ENCODE data around the gene MYH13. TPM values are rescaled to one million over a fixed set of nuclear protein-coding genes. Genes with fewer than 3 reads are reported as not detected.
"Not testable (repeated sequence)": the region's sequence is repeated elsewhere in the genome, so short reads cannot be mapped to it uniquely, and the experiment has no call there.

MYH13 gene
- total RNA-seq, 1 experiment from 2014 or later, result not detected

DNA sequence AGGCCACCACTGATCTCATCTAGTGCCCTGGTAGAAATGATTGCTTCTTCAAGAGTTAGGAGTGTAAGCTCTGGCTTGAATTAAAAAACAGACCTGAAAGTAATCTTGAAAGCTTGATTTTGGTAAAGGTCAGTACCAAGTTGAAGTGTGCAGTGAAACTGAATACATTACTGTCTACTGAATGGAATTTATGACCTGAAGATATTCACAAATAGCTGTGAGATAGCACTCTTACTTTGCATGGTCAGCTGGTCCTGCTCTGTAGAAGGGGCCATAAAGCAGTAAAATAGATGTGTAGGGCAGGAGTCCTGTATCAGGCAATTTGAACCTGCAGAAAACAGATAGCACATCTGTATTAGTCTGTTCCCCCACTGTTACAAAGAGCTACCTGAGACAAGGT lies 78.6 kb downstream of the MYH13 start (continued):
- no peak for TF ChIP-seq ZNF396 (CRISPR knock-in tag; IDR thresholded peaks at IDR 0.05; ENCODE audit: borderline replicate concordance)
- no peak for TF ChIP-seq GABPB1 (CRISPR knock-in tag; IDR thresholded peaks at IDR 0.05)
- TF ChIP-seq, protein P1, sequence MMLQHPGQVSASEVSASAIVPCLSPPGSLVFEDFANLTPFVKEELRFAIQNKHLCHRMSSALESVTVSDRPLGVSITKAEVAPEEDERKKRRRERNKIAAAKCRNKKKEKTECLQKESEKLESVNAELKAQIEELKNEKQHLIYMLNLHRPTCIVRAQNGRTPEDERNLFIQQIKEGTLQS (CRISPR knock-in tag; conservative IDR thresholded peaks at IDR 0.05), result no peak
- no peak for TF ChIP-seq CREB1 (CRISPR knock-in tag; IDR thresholded peaks at IDR 0.05)

DNA sequence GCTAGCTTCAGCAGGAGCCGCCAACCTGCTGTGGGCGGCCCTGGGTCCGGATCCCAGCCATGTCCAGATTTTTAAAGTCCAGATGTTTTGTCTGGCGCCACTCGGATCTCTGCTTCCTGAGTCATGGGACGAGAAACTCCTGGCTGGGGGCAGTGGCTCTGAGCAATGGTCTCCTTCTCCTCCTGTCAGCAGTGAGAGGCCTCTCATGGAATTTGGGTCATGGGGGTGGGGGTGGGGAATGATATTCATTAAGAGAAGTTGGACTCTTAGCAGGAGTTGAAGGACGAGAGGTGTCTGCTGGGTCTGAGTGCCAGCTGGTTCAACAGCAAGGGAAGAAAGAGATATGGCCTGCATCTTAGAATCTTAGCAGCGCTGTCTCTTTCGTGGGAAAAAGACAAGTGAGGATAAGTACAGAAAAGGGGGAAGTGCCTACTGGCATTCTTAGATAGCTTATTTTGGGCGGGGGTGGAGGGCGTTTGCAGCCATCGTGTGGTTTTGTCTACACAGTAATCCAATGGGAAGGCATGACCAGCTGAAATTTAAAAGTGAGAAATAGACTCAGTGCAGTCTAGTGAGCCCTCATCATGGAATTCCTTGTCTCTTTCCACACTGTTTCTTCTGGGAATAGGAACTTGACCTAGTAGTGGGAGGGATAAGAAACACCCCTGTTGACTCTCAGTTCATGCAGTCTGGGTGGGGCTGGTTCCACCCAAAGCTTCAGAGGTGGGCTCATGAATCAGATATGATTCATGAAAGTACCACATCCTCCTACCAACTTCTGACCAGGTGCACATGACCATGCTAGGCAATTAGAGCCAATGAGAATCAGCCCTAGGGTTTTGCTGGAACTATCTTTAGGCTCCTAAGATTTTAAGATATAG lies 80.5 kb downstream of the MYH13 start:
- H3K9me3 Mint-ChIP-seq, result no peaks in the 10 kb centered on the region
- no peaks in the 10 kb centered on the region; the same call in 1 of the 2 replicates for H3K27me3 Mint-ChIP-seq (ENCODE audit: low read depth)
- no peak for DNase-seq (ENCODE audit: low spot score)
- H3K4me3 Mint-ChIP-seq, result no peak overlapping the region
- ChIA-PET CTCF (interaction anchor here (0.9 to 5.9 kb wide), 4 partner anchors 61 to 364 kb away, joined by 3 to 131 read pairs (median 6); no protein-coding TSS in a partner anchor), POLR2A (interaction anchor here (0.5 kb wide), 1 partner anchor 94 kb away, joined by 6 read pairs; the partner anchor contains the start of gene GAS7)
- H3K4me1 Mint-ChIP-seq, result peaks cover 12% of the 10 kb centered on the region
- ATAC-seq, result no peak
- no peak for TF ChIP-seq TCF7 (CRISPR knock-in tag; IDR thresholded peaks at IDR 0.05; ENCODE audit: low read depth)
- no peak for TF ChIP-seq GABPB1 (CRISPR knock-in tag; IDR thresholded peaks at IDR 0.05)
- no peak for TF ChIP-seq ZNF232 (CRISPR knock-in tag; IDR thresholded peaks at IDR 0.05)
- TF ChIP-seq, protein P2, sequence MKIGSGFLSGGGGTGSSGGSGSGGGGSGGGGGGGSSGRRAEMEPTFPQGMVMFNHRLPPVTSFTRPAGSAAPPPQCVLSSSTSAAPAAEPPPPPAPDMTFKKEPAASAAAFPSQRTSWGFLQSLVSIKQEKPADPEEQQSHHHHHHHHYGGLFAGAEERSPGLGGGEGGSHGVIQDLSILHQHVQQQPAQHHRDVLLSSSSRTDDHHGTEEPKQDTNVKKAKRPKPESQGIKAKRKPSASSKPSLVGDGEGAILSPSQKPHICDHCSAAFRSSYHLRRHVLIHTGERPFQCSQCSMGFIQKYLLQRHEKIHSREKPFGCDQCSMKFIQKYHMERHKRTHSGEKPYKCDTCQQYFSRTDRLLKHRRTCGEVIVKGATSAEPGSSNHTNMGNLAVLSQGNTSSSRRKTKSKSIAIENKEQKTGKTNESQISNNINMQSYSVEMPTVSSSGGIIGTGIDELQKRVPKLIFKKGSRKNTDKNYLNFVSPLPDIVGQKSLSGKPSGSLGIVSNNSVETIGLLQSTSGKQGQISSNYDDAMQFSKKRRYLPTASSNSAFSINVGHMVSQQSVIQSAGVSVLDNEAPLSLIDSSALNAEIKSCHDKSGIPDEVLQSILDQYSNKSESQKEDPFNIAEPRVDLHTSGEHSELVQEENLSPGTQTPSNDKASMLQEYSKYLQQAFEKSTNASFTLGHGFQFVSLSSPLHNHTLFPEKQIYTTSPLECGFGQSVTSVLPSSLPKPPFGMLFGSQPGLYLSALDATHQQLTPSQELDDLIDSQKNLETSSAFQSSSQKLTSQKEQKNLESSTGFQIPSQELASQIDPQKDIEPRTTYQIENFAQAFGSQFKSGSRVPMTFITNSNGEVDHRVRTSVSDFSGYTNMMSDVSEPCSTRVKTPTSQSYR (CRISPR knock-in tag; IDR thresholded peaks at IDR 0.05), result no peak
- TF ChIP-seq, protein P3, sequence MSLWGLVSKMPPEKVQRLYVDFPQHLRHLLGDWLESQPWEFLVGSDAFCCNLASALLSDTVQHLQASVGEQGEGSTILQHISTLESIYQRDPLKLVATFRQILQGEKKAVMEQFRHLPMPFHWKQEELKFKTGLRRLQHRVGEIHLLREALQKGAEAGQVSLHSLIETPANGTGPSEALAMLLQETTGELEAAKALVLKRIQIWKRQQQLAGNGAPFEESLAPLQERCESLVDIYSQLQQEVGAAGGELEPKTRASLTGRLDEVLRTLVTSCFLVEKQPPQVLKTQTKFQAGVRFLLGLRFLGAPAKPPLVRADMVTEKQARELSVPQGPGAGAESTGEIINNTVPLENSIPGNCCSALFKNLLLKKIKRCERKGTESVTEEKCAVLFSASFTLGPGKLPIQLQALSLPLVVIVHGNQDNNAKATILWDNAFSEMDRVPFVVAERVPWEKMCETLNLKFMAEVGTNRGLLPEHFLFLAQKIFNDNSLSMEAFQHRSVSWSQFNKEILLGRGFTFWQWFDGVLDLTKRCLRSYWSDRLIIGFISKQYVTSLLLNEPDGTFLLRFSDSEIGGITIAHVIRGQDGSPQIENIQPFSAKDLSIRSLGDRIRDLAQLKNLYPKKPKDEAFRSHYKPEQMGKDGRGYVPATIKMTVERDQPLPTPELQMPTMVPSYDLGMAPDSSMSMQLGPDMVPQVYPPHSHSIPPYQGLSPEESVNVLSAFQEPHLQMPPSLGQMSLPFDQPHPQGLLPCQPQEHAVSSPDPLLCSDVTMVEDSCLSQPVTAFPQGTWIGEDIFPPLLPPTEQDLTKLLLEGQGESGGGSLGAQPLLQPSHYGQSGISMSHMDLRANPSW (CRISPR knock-in tag; conservative IDR thresholded peaks at IDR 0.05; ENCODE audit: low read depth), result no peak
- no peak for TF ChIP-seq NFATC4 (CRISPR knock-in tag; IDR thresholded peaks at IDR 0.05)
- no peak for TF ChIP-seq HMGA2 (CRISPR knock-in tag; IDR thresholded peaks at IDR 0.05)
- TF ChIP-seq, protein P4, sequence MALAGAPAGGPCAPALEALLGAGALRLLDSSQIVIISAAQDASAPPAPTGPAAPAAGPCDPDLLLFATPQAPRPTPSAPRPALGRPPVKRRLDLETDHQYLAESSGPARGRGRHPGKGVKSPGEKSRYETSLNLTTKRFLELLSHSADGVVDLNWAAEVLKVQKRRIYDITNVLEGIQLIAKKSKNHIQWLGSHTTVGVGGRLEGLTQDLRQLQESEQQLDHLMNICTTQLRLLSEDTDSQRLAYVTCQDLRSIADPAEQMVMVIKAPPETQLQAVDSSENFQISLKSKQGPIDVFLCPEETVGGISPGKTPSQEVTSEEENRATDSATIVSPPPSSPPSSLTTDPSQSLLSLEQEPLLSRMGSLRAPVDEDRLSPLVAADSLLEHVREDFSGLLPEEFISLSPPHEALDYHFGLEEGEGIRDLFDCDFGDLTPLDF (CRISPR knock-in tag; IDR thresholded peaks at IDR 0.05), result no peak
- no peak for TF ChIP-seq SMAD3 (CRISPR knock-in tag; IDR thresholded peaks at IDR 0.05; ENCODE audit: borderline replicate concordance)
- no peak for TF ChIP-seq ZNF423 (CRISPR knock-in tag; IDR thresholded peaks at IDR 0.05)
- TF ChIP-seq, protein P5, sequence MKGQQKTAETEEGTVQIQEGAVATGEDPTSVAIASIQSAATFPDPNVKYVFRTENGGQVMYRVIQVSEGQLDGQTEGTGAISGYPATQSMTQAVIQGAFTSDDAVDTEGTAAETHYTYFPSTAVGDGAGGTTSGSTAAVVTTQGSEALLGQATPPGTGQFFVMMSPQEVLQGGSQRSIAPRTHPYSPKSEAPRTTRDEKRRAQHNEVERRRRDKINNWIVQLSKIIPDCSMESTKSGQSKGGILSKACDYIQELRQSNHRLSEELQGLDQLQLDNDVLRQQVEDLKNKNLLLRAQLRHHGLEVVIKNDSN (CRISPR knock-in tag; IDR thresholded peaks at IDR 0.05), result no peak
- TF ChIP-seq, protein P1 (CRISPR knock-in tag; conservative IDR thresholded peaks at IDR 0.05), result no peak
- TF ChIP-seq, protein P6, sequence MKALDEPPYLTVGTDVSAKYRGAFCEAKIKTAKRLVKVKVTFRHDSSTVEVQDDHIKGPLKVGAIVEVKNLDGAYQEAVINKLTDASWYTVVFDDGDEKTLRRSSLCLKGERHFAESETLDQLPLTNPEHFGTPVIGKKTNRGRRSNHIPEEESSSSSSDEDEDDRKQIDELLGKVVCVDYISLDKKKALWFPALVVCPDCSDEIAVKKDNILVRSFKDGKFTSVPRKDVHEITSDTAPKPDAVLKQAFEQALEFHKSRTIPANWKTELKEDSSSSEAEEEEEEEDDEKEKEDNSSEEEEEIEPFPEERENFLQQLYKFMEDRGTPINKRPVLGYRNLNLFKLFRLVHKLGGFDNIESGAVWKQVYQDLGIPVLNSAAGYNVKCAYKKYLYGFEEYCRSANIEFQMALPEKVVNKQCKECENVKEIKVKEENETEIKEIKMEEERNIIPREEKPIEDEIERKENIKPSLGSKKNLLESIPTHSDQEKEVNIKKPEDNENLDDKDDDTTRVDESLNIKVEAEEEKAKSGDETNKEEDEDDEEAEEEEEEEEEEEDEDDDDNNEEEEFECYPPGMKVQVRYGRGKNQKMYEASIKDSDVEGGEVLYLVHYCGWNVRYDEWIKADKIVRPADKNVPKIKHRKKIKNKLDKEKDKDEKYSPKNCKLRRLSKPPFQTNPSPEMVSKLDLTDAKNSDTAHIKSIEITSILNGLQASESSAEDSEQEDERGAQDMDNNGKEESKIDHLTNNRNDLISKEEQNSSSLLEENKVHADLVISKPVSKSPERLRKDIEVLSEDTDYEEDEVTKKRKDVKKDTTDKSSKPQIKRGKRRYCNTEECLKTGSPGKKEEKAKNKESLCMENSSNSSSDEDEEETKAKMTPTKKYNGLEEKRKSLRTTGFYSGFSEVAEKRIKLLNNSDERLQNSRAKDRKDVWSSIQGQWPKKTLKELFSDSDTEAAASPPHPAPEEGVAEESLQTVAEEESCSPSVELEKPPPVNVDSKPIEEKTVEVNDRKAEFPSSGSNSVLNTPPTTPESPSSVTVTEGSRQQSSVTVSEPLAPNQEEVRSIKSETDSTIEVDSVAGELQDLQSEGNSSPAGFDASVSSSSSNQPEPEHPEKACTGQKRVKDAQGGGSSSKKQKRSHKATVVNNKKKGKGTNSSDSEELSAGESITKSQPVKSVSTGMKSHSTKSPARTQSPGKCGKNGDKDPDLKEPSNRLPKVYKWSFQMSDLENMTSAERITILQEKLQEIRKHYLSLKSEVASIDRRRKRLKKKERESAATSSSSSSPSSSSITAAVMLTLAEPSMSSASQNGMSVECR (CRISPR knock-in tag; IDR thresholded peaks at IDR 0.05; ENCODE audit: borderline replicate concordance), result no peak
- TF ChIP-seq TEAD1 (CRISPR knock-in tag; IDR thresholded peaks at IDR 0.05), result no peak
- no peaks in the 10 kb centered on the region for H3K36me3 Mint-ChIP-seq
- H3K27ac Mint-ChIP-seq, result no peak overlapping the region

DNA sequence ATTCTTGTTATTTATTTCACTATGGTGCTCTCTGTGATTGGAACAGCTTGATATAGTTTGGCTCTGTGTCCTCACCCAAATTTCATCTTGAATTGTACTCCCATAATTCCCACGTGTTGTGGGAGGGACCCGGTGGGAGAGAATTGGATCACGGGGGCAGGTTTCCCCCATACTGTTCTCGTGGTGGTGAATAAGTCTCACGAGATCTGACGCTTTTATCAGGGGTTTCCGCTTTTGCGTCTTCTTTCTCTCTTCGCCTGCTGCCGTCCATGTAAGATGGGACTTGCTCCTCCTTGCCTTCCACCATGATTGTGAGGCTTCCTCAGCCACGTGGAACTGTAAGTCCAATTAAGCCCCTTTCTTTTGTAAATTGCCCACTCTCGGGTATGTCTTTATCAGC lies 81.2 kb downstream of the MYH13 start:
- not testable (repeated sequence) for H3K27ac Mint-ChIP-seq; H3K36me3 Mint-ChIP-seq; H3K27me3 Mint-ChIP-seq (ENCODE audit: low read depth); H3K9me3 Mint-ChIP-seq; H3K4me3 Mint-ChIP-seq; DNase-seq (ENCODE audit: low spot score); ATAC-seq
- H3K4me1 Mint-ChIP-seq, result peaks cover 12% of the 10 kb centered on the region
- CTCF ChIA-PET, result interaction anchor here (1.1 to 5.9 kb wide), 2 partner anchors 61 to 325 kb away, joined by 6 to 131 read pairs; no protein-coding TSS in a partner anchor
- POLR2A ChIA-PET, result interaction anchor here (0.5 kb wide), 1 partner anchor 93 kb away, joined by 6 read pairs; the partner anchor contains the start of gene GAS7
